ENCODE data around the gene AP2A2. TPM values are rescaled to one million over a fixed set of nuclear protein-coding genes. Genes with fewer than 3 reads are reported as not detected.

The AP2A2 gene
- total RNA-seq, 6 experiments from 2014 or later = 65.4 to 73.4 (median 70.9) TPM

- Mint-ChIP-seq H3K36me3 (ENCODE audit: low read depth) (peaks cover 12% of the 10 kb centered on the region), H3K4me3 (no peak overlapping the region), H3K27me3 (ENCODE audit: insufficient read depth) (no peaks in the 10 kb centered on the region), H3K9me3 (no peaks in the 10 kb centered on the region), H3K4me1 (ENCODE audit: low read depth) (no peaks in the 10 kb centered on the region), H3K27ac (no peak overlapping the region)
- DNase-seq = no peak
- no peak for TF ChIP-seq CTCF (IDR thresholded peaks at IDR 0.05)
These were observed 25.1 kb upstream of the AP2A2 start for GRCh38 chr11:900545-900944.

GRCh38 chr11:901452-902061, 24.1 kb upstream of the AP2A2 start:
- Mint-ChIP-seq H3K27ac (no peak overlapping the region), H3K27me3 (ENCODE audit: insufficient read depth) (no peaks in the 10 kb centered on the region), H3K4me3 (no peak overlapping the region), H3K4me1 (ENCODE audit: low read depth) (no peaks in the 10 kb centered on the region), H3K36me3 (ENCODE audit: low read depth) (peaks cover 15% of the 10 kb centered on the region), H3K9me3 (no peaks in the 10 kb centered on the region)
- TF ChIP-seq CTCF (IDR thresholded peaks at IDR 0.05) = no peak
- no peak for DNase-seq

GRCh38 chr11:904380-904779, 21.3 kb upstream of the AP2A2 start:
- Mint-ChIP-seq H3K4me1 (ENCODE audit: low read depth) (peaks cover 15% of the 10 kb centered on the region), H3K4me3 (no peak overlapping the region), H3K27me3 (ENCODE audit: insufficient read depth) (no peaks in the 10 kb centered on the region), H3K27ac (no peak overlapping the region), H3K9me3 (no peaks in the 10 kb centered on the region), H3K36me3 (ENCODE audit: low read depth) (peaks cover 15% of the 10 kb centered on the region)
- DNase-seq = no peak
- no peak for TF ChIP-seq CTCF (IDR thresholded peaks at IDR 0.05)

GRCh38 chr11:905952-906351, 19.7 kb upstream of the AP2A2 start:
- Mint-ChIP-seq H3K4me1 (ENCODE audit: low read depth) (peaks cover 19% of the 10 kb centered on the region), H3K36me3 (ENCODE audit: low read depth) (peaks cover 15% of the 10 kb centered on the region), H3K4me3 (no peak overlapping the region), H3K27ac (no peak overlapping the region), H3K27me3 (ENCODE audit: insufficient read depth) (no peaks in the 10 kb centered on the region), H3K9me3 (no peaks in the 10 kb centered on the region)
- DNase-seq = no peak
- TF ChIP-seq CTCF (IDR thresholded peaks at IDR 0.05) = no peak

GRCh38 chr11:907668-908067, 18.0 kb upstream of the AP2A2 start:
- H3K4me1 Mint-ChIP-seq (ENCODE audit: low read depth) = peaks cover 24% of the 10 kb centered on the region
- H3K36me3 Mint-ChIP-seq (ENCODE audit: low read depth) = peaks cover 10% of the 10 kb centered on the region; the same call in 1 of the 2 replicates
- no peaks in the 10 kb centered on the region for H3K27me3 Mint-ChIP-seq (ENCODE audit: insufficient read depth)
- no peak overlapping the region for H3K4me3 Mint-ChIP-seq
- no peak overlapping the region for H3K27ac Mint-ChIP-seq
- no peak for TF ChIP-seq CTCF (IDR thresholded peaks at IDR 0.05)
- H3K9me3 Mint-ChIP-seq = no peaks in the 10 kb centered on the region
- no peak for DNase-seq

Data from HFFc6 (cell line).